Activated T-helper 1 cell treated with anti-CD3 and anti-CD28 coated beads, Interleukin-2, amount 50 U/mL, for 16 hours (primary cell): ENCODE results near the gene ATP6V0B.

Source experiments
- DNase-seq, 2 donors: peaks; one replicate each; pipeline ENCODE4 v3.0.0-alpha.2; 2020; ENCODE audit warnings: low read depth in 1 of 2, low spot score in 1 of 2

The ATP6V0B gene

DNA sequence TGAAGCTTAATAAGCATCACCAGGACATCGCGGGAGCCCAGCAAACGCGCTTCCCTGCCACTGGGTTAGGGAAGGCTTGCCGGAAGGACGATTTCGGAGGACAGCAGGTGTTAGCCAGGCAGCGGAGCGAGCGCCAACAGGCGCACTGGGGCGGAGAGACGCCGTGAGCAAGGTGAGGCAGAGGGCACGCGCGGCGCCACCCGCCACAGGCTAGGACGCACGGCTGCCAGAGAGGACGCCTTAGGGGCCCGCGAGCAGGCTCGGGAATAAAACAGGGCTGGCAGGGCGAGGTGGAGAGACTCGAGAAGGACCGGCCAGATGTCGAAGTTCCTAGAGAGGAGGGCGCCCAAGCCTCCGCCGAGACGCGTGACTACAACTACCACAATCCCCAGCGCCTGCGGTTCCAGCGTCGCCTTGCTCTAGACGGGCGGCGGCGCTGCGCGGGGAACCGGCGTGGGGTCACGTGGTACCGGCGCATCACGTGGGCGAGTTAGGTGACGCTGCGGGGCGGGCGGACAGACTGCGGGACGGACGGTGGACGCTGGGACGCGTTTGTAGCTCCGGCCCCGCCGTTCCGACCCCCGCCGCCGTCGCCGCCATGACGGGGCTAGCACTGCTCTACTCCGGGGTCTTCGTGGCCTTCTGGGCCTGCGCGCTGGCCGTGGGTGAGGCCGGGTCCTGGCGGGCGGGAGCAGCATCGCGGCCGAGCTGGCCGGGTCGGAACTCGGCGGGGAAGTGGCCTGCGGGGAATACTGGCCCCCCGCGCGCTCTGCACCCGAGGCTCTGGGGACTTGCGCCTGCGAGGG lies at the start of gene ATP6V0B:
TSS of gene ATP6V0B (plus strand) at position 518 of the 806 bp plus-strand sequence. CDS start at position 599, 81 bp downstream.
- peak; percentile 87 to 90 for DNase-seq

DNA sequence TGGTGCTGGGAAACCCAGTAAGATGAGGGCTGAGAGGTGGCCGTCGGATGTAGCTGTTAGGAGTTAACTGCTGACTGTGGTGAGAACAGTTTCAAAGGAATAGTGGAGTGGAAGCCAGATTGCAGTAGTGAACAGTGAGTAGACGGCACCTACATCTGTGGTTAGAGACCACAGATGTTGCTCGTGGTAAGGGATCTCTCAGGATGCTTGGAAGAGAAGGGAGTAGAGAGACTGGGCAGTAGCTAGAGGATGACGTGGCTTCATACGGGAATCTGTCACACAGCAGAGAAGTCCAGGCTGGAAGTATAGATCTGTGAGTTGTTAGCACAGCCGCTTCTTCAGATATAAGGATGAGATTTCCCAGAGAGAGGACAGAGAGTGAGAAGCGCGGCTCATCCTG lies 48.9 kb upstream of the ATP6V0B start:
- no peak for DNase-seq

DNA sequence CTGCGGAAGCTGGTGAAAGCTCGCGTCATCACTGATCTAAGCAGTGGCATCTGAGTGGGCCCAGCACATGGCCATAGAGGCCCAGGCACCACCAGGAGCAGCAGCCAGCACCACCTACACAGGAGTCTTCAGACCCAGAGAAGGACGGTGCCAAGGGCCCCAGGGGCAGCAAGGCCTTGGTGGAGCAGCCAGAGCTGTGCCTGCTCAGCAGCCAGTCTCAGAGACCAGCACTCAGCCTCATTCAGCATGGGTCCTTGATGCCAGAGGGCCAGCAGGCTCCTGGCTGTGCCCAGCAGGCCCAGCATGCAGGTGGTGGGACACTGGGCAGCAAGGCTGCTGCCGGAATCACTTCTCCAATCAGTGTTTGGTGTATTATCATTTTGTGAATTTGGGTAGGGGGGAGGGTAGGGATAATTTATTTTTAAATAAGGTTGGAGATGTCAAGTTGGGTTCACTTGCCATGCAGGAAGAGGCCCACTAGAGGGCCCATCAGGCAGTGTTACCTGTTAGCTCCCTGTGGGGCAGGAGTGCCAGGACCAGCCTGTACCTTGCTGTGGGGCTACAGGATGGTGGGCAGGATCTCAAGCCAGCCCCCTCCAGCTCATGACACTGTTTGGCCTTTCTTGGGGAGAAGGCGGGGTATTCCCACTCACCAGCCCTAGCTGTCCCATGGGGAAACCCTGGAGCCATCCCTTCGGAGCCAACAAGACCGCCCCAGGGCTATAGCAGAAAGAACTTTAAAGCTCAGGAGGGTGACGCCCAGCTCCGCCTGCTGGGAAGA lies 44.4 kb upstream of the ATP6V0B start:
- no peak for DNase-seq

DNA sequence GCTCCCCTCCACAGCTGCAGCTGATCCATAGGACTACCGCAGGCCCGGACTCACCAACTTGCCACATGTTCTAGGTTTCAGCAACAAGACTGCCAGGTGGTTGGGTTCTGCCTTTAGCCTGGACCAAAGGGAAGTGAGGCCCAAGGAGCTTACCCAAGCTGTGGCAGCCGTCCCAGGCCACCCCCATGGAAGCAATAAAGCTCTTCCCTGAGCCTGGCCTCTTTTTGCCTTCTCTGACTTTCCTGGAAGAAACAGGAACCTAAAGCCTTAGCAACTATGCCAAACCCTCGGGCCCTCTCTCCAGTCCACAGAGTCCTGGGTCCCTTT lies 43.8 kb upstream of the ATP6V0B start:
- no peak for DNase-seq

DNA sequence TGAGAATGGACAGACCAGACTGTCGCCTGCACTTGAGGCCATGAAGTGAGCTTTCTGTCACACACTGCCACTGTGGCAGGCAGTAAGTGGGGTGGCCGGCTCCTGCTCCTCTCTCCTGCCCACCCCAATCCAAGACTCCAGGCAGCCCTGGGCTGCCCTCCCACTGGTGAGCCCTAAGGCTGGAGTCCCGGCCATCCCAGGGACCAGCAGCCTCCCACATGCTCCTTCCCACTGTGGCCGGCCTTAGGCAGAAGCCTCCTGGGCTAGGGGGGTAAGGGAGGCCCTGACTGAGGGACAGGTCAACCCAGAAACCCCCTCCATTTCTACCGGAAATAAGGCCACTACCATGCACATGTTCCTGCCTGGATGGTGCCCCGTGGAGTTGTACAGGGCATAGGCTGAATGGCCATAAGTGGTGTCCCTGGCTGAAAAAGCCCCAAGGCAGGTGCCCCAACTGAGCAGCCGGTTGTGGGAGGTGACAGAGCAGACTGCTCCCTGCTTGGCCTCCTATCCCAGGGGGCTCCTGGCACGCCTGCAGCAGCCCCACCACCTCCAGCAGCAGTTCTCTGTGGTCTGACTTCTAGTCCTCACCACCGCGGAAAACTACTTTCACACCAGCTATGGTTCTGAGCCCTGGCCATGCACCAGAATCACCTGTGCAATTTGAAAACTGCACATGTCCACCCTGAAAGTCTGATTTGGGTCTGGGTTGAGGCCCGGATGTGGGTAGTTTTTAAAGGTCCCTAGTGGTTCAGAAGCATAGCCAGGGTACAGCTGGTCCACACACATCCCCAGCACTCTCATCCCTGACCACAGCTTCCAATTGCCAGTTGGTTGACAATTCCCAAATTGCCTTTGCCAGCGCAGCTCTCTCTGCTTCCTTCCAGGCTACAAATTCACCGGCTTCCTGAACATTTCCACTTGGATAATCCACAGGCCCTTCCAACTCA lies 42.8 kb upstream of the ATP6V0B start:
- no peak for DNase-seq

DNA sequence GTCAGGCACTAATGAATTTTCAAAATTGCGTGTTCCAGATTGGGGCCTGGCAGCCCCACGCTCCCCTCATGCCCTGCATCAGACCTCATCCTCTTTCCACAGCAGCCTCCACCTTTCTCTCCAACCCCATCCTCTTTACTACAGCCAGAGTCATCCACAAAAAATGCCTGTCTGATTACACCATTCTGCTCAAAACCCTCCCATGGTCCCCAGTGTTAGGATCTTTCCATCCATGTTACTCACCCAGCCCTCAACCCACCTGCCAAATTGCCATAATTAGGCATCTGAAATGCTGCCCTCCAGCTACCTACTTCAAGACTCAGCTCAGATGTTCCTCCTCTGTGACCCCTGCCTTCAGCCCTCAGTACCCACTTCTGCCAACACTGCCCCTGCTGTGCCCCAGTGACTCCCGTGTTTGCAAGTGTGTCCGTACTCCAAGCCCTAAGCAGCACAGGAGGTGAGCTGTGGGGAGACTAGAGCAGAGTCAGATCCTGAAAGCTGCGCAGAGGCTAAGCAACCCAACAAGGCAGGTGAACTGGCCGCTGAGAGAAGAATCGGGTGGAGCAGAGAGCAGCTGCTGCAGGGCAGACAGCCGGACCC lies 41.9 kb upstream of the ATP6V0B start:
- no peak for DNase-seq

DNA sequence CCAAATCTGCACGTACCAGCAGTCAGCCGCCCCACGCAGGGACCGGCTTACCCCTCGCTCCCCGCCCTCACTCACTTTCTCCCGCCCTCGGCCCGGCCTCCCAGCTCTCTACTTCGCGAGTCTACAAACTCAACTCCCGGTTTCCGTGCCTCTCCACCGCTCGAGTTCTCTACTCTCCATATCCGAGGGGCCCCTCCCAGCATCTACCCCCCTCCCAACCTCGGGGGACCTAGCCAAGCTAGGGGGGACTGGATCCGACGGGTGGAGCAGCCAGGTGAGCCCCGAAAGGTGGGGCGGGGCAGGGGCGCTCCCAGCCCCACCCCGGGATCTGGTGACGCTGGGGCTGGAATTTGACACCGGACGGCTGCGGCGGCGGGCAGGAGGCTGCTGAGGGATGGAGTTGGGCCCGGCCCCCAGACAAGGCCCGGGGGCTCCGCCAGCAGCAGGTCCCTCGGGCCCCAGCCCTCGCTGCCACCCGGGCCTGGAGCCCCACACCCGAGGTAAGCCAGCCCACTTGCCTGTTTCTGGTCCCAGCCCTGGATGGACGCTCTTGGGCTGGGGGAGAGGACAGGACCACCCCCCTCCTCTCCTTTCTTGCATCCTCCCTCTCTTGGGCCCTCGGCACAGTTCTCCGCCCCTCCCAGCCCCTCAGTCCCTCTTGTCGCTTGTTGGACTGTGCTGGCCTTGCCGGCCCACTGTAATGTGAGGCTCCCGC lies 41.2 kb upstream of the ATP6V0B start, which contains the start of gene ARTN:
TSS of gene ARTN (plus strand) at position 416 of the 715 bp plus-strand sequence. CDS start 1,856 bp downstream, outside the sequence.
- DNase-seq, result no peak

DNA sequence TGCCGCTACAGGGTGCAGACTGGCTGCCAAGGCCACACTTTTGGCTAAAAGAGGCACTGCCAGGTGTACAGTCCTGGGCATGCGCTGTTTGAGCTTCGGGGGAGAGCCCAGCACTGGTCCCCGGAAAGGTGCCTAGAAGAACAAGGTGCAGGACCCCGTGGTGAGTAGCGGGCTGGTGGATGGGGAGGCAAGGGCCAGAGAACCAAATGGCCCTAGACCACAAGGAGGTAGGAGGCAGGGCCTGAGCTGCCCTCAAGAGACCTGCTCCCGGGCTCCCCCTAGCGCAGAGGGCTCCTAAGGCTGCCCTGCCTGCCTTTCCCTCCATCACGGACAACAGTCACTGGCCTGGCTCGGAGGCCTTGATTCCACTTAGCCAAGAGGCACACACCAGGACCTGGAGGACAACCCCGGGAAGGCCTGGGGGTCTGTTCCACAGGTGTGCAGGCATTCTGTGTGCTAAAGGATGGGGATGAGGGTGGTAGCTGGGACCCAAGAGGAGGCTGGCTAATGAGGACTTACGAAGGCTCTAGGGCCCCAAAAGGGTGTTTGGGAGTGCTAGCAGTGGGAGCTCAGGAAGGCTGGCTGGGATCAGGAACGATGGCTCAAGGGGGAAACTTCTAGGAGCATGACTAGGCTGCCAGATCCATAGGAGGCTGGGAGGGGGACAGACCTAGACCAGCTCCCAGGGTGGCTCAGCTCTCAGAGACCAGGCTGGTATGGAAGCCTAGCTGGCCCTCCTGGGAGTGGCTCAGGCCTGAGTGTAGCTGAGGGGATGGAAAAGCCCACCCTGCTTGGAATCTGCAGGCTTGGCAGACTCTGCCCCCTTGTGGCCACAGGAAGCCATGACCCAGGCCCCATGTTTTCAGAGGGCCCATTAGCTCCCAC lies 40.4 kb upstream of the ATP6V0B start:
- peak in 1 of 2 donors; percentile 12 for DNase-seq

DNA sequence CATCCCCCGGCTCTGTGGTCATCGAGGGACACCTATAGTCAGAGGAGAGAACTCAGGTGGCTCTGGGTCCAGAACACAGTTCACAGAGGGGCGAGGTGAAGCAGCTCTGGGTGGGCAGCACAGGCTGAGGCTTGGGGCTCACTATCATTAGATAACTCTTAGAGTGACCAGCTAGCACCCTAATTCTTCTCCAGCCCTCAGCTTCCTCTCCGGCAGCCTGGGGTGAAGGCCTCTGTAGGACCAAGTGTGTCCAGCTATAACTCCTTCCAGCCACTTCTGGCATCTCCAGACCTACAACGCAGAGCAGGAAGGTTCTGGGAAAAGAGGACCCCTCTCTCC lies 39.8 kb upstream of the ATP6V0B start:
- no peak for DNase-seq

DNA sequence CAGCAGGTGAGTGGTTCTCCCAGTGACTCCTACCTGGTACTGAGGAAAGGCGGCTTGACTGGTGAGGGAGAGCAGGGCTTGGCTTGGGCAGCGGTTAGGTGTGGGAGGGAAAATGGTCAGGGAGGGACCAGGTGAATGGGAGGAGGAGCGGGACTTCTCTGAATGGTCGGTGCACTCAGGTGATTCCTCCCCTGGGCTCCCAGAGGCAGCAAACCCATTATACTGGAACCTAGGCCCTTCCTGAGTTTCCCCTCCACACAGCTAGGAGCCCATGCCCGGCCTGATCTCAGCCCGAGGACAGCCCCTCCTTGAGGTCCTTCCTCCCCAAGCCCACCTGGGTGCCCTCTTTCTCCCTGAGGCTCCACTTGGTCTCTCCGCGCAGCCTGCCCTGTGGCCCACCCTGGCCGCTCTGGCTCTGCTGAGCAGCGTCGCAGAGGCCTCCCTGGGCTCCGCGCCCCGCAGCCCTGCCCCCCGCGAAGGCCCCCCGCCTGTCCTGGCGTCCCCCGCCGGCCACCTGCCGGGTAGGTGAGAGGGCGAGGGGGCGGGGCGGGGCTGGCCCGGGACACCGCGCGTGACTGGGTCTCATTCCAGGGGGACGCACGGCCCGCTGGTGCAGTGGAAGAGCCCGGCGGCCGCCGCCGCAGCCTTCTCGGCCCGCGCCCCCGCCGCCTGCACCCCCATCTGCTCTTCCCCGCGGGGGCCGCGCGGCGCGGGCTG lies 38.9 kb upstream of the ATP6V0B start:
- DNase-seq, result no peak

DNA sequence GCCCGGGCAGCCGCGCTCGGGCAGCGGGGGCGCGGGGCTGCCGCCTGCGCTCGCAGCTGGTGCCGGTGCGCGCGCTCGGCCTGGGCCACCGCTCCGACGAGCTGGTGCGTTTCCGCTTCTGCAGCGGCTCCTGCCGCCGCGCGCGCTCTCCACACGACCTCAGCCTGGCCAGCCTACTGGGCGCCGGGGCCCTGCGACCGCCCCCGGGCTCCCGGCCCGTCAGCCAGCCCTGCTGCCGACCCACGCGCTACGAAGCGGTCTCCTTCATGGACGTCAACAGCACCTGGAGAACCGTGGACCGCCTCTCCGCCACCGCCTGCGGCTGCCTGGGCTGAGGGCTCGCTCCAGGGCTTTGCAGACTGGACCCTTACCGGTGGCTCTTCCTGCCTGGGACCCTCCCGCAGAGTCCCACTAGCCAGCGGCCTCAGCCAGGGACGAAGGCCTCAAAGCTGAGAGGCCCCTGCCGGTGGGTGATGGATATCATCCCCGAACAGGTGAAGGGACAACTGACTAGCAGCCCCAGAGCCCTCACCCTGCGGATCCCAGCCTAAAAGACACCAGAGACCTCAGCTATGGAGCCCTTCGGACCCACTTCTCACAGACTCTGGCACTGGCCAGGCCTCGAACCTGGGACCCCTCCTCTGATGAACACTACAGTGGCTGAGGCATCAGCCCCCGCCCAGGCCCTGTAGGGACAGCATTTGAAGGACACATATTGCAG lies 38.2 kb upstream of the ATP6V0B start:
- no peak for DNase-seq

DNA sequence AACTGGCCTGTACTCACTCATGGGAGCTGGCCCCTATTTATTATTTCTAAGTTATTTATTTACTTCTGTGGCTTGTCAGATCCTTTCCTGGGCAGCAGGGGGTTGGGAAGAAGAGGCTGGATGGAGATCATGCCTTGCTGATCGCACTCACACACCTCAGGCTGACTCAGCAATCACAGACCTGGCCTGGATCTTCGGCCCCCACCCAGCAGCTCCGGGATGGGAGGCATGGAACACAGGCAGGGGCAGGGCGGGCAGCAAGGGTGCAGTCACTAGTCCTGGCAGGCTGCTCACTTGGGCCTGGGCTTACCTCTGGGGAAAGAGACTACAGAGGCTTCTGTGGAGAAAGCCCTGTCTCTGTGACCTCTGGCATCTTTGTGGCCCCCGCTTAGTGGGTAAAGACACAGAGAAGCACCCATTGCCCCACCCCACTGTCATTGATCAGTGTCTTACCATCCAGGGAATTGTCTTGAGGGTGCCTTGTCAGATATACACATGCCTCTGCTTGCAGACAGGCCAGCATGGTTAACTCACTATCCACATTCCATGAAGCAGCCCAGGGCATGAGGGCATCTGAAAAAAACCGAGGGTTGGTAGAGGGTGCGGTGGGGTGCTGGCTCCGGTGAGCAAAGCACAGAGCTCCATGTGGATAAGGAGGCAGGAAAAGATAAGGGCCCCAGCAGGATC lies 37.4 kb upstream of the ATP6V0B start:
- no peak for DNase-seq

DNA sequence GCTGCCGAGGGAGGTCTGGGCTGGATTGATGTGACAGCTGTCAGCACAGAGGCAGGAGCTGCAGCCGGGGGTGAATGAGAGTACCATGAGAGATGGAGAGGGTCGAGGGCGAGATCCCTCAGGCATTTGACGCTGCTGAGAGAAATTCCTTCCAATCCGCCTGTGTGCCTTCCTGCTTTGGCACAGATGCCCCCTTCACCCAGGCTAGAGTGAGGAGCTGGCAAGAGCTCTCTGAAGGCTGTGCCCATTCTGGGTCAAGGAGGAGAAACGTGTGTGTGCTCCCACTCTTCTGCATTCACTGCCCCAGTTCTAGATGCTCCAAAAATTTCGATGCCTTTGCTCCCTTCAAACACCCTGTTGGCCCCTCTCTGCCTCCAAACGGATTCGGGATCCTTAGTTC lies 36.4 kb upstream of the ATP6V0B start:
- no peak for DNase-seq

DNA sequence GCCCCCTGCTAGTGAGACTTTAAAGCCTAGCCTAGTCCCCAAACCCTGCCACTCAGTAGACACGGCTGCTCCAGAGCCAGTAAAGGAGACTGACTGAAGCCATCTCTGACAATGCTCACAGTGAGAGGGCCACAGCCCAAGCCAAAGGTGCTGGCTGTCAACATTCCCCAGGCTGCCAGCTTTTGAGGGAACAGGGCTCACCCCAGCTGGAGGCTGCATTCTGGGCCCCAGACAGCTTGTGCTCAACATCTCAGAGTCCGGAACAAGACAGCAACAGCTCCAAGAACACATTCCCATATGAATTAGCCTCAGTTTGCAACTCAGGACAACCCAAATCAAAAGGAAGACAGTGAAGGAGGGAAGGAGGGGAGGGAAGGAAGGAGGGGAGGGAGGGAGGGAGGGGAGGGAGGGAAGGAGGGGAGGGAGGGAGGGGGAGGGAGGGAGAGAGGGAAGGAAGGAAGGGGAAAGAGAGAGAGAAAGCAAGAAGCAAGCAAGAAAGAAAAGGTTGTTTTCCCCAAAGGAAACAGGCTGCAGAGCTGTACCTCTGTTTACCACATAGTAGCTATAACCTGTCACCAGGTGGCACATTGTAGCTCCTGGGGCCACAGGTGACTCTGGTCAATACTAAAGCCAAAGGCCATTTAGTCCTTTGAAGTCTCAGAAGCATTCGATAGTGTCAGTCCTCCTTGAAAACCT lies 35.7 kb upstream of the ATP6V0B start:
- DNase-seq, result no peak

DNA sequence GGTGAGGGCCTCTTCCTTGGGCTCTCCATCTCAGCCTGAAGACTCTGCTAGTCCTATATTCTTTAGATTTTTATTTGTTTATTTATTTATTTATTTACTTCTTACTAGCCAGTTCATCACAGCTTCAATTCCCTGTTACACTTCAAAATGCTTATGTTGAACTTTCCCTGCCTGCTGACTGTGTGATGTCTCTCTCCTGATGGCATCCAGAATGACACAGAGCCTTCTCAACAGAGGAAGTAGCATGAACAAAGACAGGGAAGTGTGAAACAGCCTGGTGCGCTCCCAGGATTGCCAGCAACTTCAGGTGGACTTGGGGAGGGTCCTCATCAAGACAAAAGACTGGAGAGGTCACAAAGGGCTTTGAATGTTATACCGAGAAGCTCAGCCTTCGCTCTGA lies 32.3 kb upstream of the ATP6V0B start:
- DNase-seq, result no peak

DNA sequence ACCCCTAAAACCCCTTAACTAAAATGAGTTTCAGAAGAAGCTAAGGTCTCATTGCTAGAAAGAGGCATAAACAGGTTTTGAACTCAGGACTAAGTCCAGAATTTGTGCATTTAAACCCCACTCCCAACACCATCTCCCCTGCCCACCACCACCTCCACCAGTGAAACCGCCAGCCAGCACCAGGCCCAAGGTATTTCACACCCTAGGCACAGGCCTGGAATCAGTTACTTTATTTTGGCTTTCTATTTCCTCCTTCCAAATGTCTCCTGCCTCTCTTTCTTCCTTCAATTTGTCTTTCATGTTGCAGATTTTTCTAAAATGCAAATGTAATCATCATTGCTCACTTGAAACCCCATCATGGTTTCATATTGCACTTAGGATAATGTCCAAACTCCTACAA lies 29.9 kb upstream of the ATP6V0B start:
- DNase-seq, result no peak

DNA sequence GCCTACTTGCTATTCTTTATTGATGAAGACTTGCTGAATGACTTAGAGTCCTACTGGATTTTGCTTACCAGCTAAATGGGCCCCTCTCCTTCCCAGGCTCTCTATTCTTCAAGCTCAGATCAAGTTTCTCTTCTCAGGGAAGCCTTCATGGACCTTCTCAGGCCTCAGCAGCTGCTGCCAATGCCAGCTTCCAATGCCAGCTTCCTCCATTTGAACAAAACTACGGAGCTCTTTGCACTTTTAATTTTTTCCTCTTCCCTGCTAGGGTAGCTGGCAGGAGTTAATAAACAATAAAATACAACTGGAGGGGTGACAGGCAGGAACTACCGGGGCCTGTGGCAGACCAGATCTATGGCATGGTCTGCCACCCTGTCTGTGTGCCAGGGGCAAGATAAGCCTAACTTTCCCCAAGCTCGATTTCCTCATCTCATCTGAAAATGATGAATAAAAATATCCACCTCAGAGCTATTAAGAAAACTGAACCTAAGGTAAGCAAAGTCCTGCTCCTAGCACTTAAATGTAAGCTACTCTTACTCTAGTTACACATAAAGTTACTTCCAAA lies 29.0 kb upstream of the ATP6V0B start:
- no peak for DNase-seq
